Large intestine (tissue), 3 donors: ENCODE results near the gene PRKAG1. TPM values are rescaled to one million over a fixed set of nuclear protein-coding genes. Genes with fewer than 3 reads are reported as not detected.

ENCODE experiments used
- DNase-seq, 2 donors: peaks; one replicate each; pipeline versions ENCODE4 v3.0.0 to v3.0.0-alpha.2; 2013
- H3K27ac ChIP-seq: one replicate; pipeline ENCODE4 v1.5.1; 2013; ENCODE audit warnings: low read length
- H3K27me3 ChIP-seq: 2 replicates; pipeline ENCODE4 v1.6.1; 2013; ENCODE audit warnings: low read length; ENCODE audit not compliant: control insufficient read depth, insufficient read depth
- H3K36me3 ChIP-seq: 2 replicates; pipeline ENCODE4 v1.6.1; 2013; ENCODE audit warnings: low read length; ENCODE audit not compliant: control insufficient read depth, insufficient read depth
- H3K4me1 ChIP-seq: one replicate; pipeline ENCODE4 v1.6.1; 2013; ENCODE audit warnings: low read length; ENCODE audit not compliant: control insufficient read depth, insufficient read depth
- H3K4me3 ChIP-seq: one replicate; pipeline ENCODE4 v1.5.1; 2013; ENCODE audit warnings: low read length
- H3K9me3 ChIP-seq: one replicate; pipeline ENCODE4 v1.6.1; 2013; ENCODE audit warnings: mild to moderate bottlenecking, low read depth, low read length, moderate library complexity; ENCODE audit not compliant: control insufficient read depth
- WGBS: methylation state at CpG from one replicate; pipeline ENCODE4 v1.1.5; 2013; ENCODE audit warnings: low lambda C conversion rate; ENCODE audit not compliant: insufficient coverage; 5-methylcytosine and 5-hydroxymethylcytosine counted together
- polyA plus RNA-seq: library from polyadenylated mRNA; unstranded; fragments of 120-200 nt; gene quantifications from one replicate; pipeline ENCODE4 v1.2.1, GENCODE V29; 2013

The PRKAG1 gene
- polyA plus RNA-seq, 1 donor = 66.8 TPM

DNA sequence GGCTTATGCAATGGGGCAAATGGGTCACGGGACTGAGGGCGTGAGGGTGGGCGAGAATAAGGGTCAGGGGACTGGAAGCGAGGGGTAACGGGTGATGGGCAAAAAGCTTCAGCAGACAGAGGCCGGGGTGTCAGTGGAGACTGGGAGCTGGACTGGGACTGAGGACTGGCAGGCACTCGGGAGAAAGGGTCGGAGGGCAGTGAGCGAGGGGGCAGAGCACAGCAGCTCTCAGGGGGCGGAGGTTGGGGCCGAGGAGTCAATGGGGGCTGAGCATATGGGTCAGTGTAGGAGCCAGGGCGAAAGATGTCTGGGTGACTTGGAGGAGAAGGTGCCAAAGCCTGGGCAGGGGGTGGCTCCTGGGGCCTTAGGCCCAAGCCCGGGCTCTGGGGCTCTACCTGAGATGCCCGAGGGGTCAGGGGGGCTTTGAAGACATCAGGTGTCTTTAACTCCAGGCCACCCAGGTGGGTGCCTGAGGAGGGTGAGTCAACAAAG is 21.8 kb upstream of the PRKAG1 start:
- H3K36me3 ChIP-seq = peaks cover 92% of the 10 kb centered on the region
- no peaks in the 10 kb centered on the region for H3K4me1 ChIP-seq
- H3K27ac ChIP-seq = no peak overlapping the region
- no peaks in the 10 kb centered on the region for H3K27me3 ChIP-seq
- WGBS = 95% methylated on average over 8 of the region's 14 CpGs
- no peak overlapping the region for H3K4me3 ChIP-seq
- H3K9me3 ChIP-seq = no peaks in the 10 kb centered on the region
- DNase-seq = no peak

DNA sequence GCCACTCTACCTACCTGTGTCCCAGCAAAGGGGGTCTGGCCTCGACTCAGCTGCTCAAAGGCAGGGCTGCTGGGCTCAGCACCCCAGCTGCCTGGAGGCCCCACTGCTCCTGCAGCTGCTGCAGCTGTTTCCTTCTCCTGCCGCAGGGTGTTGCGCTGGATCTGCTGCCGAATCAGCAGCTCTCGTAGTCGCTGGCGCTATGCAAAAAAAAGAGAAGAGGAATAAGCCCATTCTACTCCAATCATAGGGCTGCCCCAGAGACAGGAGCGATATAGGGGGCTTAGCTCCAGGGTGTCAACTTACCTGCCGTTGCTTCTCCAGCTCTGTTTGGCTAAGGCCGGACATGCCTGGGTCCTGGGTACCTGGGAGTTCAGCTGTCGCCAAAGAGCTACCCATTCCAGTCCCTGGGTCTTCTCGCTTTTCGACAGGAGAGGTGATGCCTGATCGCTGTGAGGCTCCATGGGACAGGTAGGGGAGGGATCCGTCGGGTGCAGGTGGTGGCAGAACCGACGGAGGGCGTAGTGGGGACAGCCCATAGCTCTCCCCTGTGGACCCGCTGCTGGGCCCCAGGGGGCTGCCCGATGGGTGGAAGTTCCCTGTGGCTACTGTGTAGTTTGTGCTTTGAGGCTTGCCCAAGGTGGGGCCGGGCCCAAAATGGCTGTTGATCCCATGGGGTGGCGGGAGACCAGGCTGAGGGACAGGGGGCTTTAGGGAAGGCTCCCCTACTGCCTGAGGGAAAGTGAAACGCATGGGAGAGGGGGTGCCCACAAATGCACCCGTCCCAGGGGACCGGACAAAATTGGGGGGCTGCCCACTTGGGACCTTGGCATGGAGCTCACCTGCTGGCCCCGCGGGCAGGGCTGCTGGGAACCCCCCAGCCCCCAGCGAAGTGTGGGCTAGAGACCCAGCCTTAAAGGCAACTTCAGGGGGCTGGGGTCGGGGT is 21.1 kb upstream of the PRKAG1 start:
- Histone ChIP-seq H3K27me3 (no peaks in the 10 kb centered on the region), H3K27ac (no peak overlapping the region), H3K4me1 (no peaks in the 10 kb centered on the region), H3K4me3 (no peak overlapping the region), H3K36me3 (peaks cover 92% of the 10 kb centered on the region), H3K9me3 (no peaks in the 10 kb centered on the region)
- DNase-seq = no peak
- WGBS = no CpG with 5 or more reads among the region's 30 CpGs

DNA sequence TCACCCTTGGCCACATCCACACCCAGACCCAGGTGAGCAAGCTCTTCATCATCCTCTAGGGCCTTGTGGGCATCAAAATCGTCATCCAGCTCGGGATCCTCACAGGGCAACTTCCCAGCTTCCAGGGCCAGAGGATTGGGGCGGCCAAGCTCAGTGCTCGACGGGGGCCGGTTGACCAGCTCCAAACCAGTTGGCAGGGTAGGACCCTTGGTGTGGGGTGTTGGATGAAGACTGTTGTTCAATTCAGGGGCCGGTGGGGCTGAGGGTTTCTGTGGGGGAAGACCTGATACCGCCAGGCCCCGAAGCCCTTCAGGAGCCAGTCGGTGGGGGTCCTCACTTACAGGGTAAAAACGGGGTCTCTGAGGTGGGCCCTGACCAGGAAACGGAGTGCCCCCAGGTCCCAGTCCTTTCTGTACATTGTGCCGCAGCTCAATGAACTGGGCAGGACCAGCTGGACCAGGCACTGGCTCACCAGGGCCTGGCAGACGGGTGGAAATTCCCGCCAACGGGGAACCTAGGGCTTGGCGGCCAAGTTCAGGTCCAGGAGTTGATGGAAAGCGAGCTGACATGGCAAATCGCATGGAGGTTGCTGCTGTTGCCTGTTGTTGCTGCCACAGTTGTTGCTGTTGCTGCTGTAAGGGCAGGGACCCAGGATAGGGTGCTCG is 19.8 kb upstream of the PRKAG1 start:
- H3K27ac ChIP-seq = no peak overlapping the region
- H3K4me1 ChIP-seq = no peaks in the 10 kb centered on the region
- WGBS = 100% methylated on average over 1 of the region's 20 CpGs
- no peaks in the 10 kb centered on the region for H3K9me3 ChIP-seq
- peaks cover 92% of the 10 kb centered on the region for H3K36me3 ChIP-seq
- DNase-seq = no peak
- no peaks in the 10 kb centered on the region for H3K27me3 ChIP-seq
- H3K4me3 ChIP-seq = no peak overlapping the region

DNA sequence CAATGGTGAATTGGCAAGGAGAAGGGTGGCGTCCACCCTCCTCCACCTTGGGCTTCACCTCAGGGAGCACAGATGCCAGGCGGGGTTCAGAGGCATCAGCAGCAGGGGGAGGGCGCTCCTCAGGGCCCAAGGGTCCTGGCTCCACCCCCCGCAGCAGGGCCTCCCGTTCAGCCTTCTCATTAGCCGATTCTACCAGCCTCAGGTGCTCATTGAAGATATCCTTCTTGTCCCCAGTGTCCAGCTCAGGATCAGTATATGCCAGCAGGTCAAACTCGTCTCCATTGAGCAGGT is 19.3 kb upstream of the PRKAG1 start:
- no CpG with 5 or more reads among the region's 7 CpGs for WGBS
- Histone ChIP-seq H3K4me3 (no peak overlapping the region), H3K27me3 (no peaks in the 10 kb centered on the region), H3K27ac (no peak overlapping the region), H3K36me3 (peaks cover 92% of the 10 kb centered on the region), H3K9me3 (no peaks in the 10 kb centered on the region), H3K4me1 (no peaks in the 10 kb centered on the region)
- no peak for DNase-seq

DNA sequence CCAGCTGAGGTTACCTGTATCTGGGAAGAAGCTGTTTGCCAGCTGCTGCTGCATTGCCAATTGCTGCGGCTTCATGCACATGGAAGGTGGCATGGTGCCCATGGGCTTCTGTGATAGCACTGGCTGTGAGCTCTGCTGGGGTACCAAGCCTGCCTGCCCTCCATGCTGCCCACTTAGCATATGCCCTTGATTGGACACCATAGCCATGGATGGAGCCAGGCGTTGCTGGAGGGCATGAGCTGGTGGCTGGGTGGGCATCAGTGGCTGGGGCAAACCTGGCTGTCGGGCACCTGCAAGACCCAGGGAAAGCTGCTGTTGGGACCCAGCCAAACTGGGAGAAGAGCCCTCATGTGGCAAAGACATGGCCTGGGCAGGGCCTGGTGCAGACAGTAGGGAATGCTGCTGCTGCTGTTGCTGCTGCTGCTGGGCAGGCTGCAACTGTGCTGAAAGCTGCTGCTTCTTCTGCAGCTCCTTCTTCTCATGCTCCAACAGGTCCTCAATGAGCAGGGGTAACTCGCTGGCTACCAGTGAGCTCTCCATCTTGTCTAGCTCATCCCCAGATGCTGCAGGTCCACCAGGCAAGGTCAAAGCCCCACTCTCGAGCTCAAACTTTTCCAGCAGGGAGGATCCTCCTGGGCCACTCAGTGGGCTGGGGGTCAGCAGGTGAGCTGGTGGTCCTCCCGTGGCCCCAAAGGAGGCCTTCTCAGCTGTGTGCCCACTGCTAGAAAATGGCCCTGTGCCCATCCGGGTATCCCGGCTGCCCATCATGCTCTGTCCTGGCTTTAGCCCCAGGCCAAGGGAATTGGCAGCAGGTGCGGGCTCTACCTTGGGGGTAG is 18.8 kb upstream of the PRKAG1 start:
- DNase-seq = no peak
- peaks cover 92% of the 10 kb centered on the region for H3K36me3 ChIP-seq
- WGBS = no CpG with 5 or more reads among the region's 9 CpGs

DNA sequence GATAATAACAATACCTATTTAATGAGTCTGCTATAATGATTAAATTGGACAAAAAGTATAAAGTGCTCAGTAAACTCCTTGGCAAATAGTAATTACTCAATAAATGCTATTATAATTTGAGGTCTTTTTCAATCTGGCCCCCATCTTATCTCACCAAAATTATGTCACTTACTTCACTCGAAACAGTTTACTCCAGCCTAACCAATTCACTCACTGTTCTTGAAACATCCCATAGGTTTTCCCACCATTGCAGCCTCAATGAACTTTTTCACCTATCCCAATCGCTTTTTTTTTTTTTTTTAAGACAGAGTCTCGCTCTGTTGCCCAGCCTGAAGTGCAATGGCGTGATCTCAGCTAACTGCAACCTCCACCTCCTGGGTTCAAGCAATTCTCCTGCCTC is 17.5 kb upstream of the PRKAG1 start:
- H3K9me3 ChIP-seq = no peaks in the 10 kb centered on the region
- 100% methylated on average over 2 of the region's 4 CpGs for WGBS
- H3K27ac ChIP-seq = no peak overlapping the region
- no peak for DNase-seq
- H3K4me1 ChIP-seq = no peaks in the 10 kb centered on the region
- H3K4me3 ChIP-seq = no peak overlapping the region
- H3K36me3 ChIP-seq = peaks cover 92% of the 10 kb centered on the region
- H3K27me3 ChIP-seq = no peaks in the 10 kb centered on the region

More for the DNA sequence above, 18.8 kb upstream of the PRKAG1 start:
- Histone ChIP-seq H3K27me3 (no peaks in the 10 kb centered on the region), H3K4me3 (no peak overlapping the region), H3K27ac (no peak overlapping the region), H3K4me1 (no peaks in the 10 kb centered on the region), H3K9me3 (no peaks in the 10 kb centered on the region)

DNA sequence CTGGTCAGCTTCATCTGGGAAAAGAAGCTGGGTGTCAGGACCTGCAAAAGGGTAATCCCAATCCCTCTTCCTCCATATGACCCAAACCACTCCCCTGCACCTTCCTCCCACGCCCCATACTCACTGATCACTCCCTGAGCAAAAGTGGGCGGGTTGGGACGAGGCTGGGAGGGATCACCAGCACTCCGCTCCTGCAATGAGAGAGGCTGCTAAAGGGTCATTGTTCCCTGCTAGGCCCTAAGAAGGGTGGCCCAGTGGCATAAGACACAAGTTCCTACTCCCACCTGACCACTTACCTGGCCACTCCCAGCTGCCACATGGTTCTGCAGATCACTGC is 15.7 kb upstream of the PRKAG1 start:
- H3K4me1 ChIP-seq = no peaks in the 10 kb centered on the region
- DNase-seq = no peak
- no peaks in the 10 kb centered on the region for H3K9me3 ChIP-seq
- peaks cover 91% of the 10 kb centered on the region for H3K36me3 ChIP-seq
- H3K27me3 ChIP-seq = no peaks in the 10 kb centered on the region
- WGBS = no CpG with 5 or more reads among the region's 4 CpGs
- no peak overlapping the region for H3K27ac ChIP-seq
- no peak overlapping the region for H3K4me3 ChIP-seq

DNA sequence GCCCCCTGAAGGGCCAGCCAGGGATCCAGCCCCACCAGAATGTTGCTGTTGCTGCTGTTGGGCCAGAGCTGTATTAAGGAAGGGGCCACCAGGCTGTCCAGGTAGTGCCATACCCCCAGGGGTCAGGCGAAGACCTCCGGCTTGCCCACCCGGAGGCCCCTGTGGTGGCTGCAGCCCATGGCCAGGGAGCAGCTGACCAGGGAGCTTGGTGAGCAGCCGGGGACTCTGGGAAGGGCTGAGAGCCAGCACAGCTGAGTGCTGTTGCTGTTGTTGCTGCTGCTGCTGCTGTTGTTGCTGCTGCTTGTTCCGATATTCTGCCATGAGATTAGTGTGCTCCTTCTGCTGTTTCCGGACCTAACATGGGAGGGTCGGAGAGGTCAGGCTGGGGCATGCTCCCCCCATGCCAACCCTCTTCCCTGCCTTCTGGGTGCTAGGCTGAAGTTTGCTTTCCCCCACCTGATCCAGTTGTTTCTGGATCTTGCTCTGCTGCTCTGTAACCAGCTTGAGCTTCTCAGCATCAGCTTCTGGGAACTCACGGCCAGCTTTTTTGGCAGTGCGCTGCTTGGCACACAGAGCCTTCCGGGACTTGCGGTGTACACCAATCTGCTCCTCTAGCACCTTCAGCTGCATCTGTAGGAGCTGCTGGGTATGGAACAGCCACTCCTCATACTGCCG is 15.2 kb upstream of the PRKAG1 start:
- no peak overlapping the region for H3K27ac ChIP-seq
- H3K36me3 ChIP-seq = peaks cover 91% of the 10 kb centered on the region
- no peaks in the 10 kb centered on the region for H3K4me1 ChIP-seq
- WGBS = no CpG with 5 or more reads among the region's 12 CpGs
- no peak for DNase-seq
- H3K4me3 ChIP-seq = no peak overlapping the region
- no peaks in the 10 kb centered on the region for H3K27me3 ChIP-seq
- no peaks in the 10 kb centered on the region for H3K9me3 ChIP-seq

DNA sequence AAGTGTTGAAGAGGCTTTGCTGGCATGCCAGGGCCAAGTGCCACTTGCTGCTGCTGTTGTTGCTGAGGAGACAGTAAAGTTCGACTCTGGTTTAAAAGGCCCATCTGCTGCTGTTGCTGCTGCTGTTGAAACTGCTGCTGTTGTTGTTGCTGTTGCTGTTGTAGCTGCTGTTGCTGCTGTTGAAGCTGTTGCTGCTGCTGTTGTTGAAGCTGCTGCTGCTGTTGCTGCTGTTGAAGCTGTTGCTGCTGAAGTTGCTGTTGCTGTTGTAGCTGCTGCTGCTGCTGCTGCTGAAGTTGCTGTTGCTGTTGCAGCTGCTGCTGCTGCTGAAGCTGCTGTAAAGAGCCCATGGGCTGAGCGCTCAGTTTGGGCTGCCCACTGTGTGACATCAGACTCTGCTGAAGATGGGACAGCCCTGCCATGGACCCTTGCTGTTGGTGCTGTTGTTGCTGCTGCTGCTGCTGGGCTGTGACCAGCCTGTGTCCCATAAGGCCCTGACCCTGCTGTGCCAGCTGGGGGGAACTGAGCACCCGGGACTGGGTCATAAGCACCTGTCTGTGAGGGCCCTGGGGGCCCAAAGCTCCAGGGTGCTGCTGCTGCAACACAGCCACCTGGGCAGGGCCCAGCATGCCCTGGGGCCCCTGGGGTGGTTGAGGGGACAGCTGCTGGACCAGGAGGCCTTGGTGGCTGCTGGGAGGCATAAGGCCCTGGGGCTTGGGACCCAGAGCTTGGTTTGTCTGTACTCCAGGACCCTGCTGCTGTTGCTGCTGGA is 14.3 kb upstream of the PRKAG1 start:
- Histone ChIP-seq H3K27me3 (no peaks in the 10 kb centered on the region), H3K27ac (no peak overlapping the region), H3K9me3 (no peaks in the 10 kb centered on the region), H3K36me3 (peaks cover 91% of the 10 kb centered on the region), H3K4me1 (no peaks in the 10 kb centered on the region), H3K4me3 (no peak overlapping the region)
- no CpG with 5 or more reads among the region's 3 CpGs for WGBS
- DNase-seq = no peak
